HepG2 (cell line): ENCODE measurements around the gene ARID5B. TPM values are rescaled to one million over a fixed set of nuclear protein-coding genes. Genes with fewer than 3 reads are reported as not detected.

Experiments
- CREM ChIP-seq, 2 experiments: sonication (generic) in 1 of 2; formaldehyde crosslinking in 1 of 2; IDR thresholded peaks; 2 replicates each; pipeline versions ENCODE4 v1.4.0 to v1.6.1; 2016 to 2020; ENCODE audit warnings: antibody characterized with exemption in 1 of 2, mild to moderate bottlenecking in 1 of 2, missing genetic modification reagents in 1 of 2
- FOXJ3 ChIP-seq: sonication (generic); formaldehyde crosslinking; IDR thresholded peaks from 2 replicates; pipeline ENCODE4 v1.4.0; 2020; ENCODE audit warnings: missing genetic modification reagents, mild to moderate bottlenecking, borderline replicate concordance
- GATAD1 ChIP-seq: IDR thresholded peaks from 2 replicates; pipeline ENCODE4 v1.6.1; 2016; ENCODE audit warnings: missing genetic modification reagents, missing compliant biosample characterization
- MYC ChIP-seq: sonication (generic); formaldehyde crosslinking; IDR thresholded peaks from 2 replicates; pipeline ENCODE4 v1.9.0; 2021; ENCODE audit warnings: missing genetic modification reagents, borderline replicate concordance
- PRDM15 ChIP-seq: sonication (generic); formaldehyde crosslinking; IDR thresholded peaks from 2 replicates; pipeline ENCODE4 v1.4.0; 2020; ENCODE audit warnings: missing genetic modification reagents
- TEAD3 ChIP-seq: optimal IDR thresholded peaks from 2 replicates; pipeline ENCODE3; 2016; ENCODE audit warnings: borderline replicate concordance
- TIGD3 ChIP-seq: sonication (generic); formaldehyde crosslinking; IDR thresholded peaks from 2 replicates; pipeline ENCODE4 v1.5.1; 2020; ENCODE audit warnings: mild to moderate bottlenecking, missing genetic modification reagents, borderline replicate concordance
- ZMAT3 ChIP-seq: sonication (generic); formaldehyde crosslinking; conservative IDR thresholded peaks from 2 replicates; pipeline ENCODE4 v1.7.0; 2021; ENCODE audit warnings: missing genetic modification reagents
- ZNF570 ChIP-seq: sonication (generic); formaldehyde crosslinking; IDR thresholded peaks from 2 replicates; pipeline ENCODE4 v1.4.0; 2020; ENCODE audit warnings: mild to moderate bottlenecking, missing genetic modification reagents, borderline replicate concordance
- ZNF672 ChIP-seq: sonication (generic); formaldehyde crosslinking; IDR thresholded peaks from 2 replicates; pipeline ENCODE4 v1.8.1; 2022; ENCODE audit warnings: missing genetic modification reagents
- ZSCAN21 ChIP-seq: sonication (generic); formaldehyde crosslinking; IDR thresholded peaks from 2 replicates; pipeline ENCODE4 v1.8.0; 2022; ENCODE audit warnings: mild to moderate bottlenecking, missing genetic modification reagents, moderate library complexity, borderline replicate concordance
- polyA plus RNA-seq, 8 experiments: library from polyadenylated mRNA; depleted of rRNA in 3 of 8; stranded (reverse) in 7 of 8; unstranded in 1 of 8; fragments of >200 nt; fragmentation: Illumina TruSeq in 4 of 8; extraction: Trizol in 4 of 8; gene quantifications; 2 replicates each; pipeline versions ENCODE4 v1.2.1 to v1.2.3, GENCODE V29; 2011 to 2016; ENCODE audit warnings: low read depth in 4 of 8, missing spikeins in 1 of 8, mixed read lengths in 1 of 8; ENCODE audit not compliant: insufficient read depth in 1 of 8
- total RNA-seq, 5 experiments: library from RNA; depleted of rRNA; stranded (reverse); fragments of >200 nt; fragmentation: Illumina TruSeq; extraction: Trizol; gene quantifications; 2 replicates each; pipeline ENCODE4 v1.2.3, GENCODE V29; 2016; ENCODE audit warnings: low read depth in 1 of 5
- TF ChIP-seq, protein P1 (sequence below): sonication (generic); formaldehyde crosslinking; IDR thresholded peaks from 2 replicates; pipeline ENCODE4 v1.5.1; 2020; ENCODE audit warnings: missing genetic modification reagents, mild to moderate bottlenecking, borderline replicate concordance
- TF ChIP-seq, protein P2 (sequence below): sonication (generic); formaldehyde crosslinking; IDR thresholded peaks from 2 replicates; pipeline ENCODE4 v1.8.0; 2022; ENCODE audit warnings: mild to moderate bottlenecking, missing genetic modification reagents; ENCODE audit not compliant: insufficient replicate concordance
- TF ChIP-seq, protein P3 (sequence below): sonication (generic); formaldehyde crosslinking; IDR thresholded peaks from 2 replicates; pipeline ENCODE4 v1.4.0; 2020; ENCODE audit warnings: missing genetic modification reagents

The ARID5B gene
- total and polyA plus RNA-seq, 2 of the 13 experiments (the other 11 are each of a cell fraction or from before 2014, with no cell fraction given), result 6.2 to 21.1 TPM

- TF ChIP-seq, protein P1, sequence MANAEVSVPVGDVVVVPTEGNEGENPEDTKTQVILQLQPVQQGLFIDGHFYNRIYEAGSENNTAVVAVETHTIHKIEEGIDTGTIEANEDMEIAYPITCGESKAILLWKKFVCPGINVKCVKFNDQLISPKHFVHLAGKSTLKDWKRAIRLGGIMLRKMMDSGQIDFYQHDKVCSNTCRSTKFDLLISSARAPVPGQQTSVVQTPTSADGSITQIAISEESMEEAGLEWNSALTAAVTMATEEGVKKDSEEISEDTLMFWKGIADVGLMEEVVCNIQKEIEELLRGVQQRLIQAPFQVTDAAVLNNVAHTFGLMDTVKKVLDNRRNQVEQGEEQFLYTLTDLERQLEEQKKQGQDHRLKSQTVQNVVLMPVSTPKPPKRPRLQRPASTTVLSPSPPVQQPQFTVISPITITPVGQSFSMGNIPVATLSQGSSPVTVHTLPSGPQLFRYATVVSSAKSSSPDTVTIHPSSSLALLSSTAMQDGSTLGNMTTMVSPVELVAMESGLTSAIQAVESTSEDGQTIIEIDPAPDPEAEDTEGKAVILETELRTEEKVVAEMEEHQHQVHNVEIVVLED (CRISPR knock-in tag), result peak; percentile 50; the same call in 1 of the 2 replicates
- TF ChIP-seq TEAD3 (CRISPR knock-in tag), result peak; percentile 88
- peak; percentile 84; the same call in 1 of the 2 replicates for TF ChIP-seq FOXJ3 (CRISPR knock-in tag)
- TF ChIP-seq GATAD1 (CRISPR knock-in tag), result peak; percentile 65; the same call in 1 of the 2 replicates
- TF ChIP-seq ZSCAN21 (CRISPR knock-in tag), result peak; percentile 89; the same call in 1 of the 2 replicates
- peak; percentile 62 for TF ChIP-seq CREM (IDR thresholded peaks at IDR 0.05)
- TF ChIP-seq CREM (CRISPR knock-in tag; IDR thresholded peaks at IDR 0.05), result no peak
- TF ChIP-seq MYC (CRISPR knock-in tag), result peak; percentile 86
- peak; percentile 80; the same call in 1 of the 2 replicates for TF ChIP-seq ZMAT3 (CRISPR knock-in tag)
- TF ChIP-seq ZNF672 (CRISPR knock-in tag), result no peak
- TF ChIP-seq ZNF570 (CRISPR knock-in tag), result no peak
- TF ChIP-seq, protein P2, sequence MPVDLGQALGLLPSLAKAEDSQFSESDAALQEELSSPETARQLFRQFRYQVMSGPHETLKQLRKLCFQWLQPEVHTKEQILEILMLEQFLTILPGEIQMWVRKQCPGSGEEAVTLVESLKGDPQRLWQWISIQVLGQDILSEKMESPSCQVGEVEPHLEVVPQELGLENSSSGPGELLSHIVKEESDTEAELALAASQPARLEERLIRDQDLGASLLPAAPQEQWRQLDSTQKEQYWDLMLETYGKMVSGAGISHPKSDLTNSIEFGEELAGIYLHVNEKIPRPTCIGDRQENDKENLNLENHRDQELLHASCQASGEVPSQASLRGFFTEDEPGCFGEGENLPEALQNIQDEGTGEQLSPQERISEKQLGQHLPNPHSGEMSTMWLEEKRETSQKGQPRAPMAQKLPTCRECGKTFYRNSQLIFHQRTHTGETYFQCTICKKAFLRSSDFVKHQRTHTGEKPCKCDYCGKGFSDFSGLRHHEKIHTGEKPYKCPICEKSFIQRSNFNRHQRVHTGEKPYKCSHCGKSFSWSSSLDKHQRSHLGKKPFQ (CRISPR knock-in tag), result peak; percentile 74
- no peak for TF ChIP-seq TIGD3
- TF ChIP-seq, protein P3, sequence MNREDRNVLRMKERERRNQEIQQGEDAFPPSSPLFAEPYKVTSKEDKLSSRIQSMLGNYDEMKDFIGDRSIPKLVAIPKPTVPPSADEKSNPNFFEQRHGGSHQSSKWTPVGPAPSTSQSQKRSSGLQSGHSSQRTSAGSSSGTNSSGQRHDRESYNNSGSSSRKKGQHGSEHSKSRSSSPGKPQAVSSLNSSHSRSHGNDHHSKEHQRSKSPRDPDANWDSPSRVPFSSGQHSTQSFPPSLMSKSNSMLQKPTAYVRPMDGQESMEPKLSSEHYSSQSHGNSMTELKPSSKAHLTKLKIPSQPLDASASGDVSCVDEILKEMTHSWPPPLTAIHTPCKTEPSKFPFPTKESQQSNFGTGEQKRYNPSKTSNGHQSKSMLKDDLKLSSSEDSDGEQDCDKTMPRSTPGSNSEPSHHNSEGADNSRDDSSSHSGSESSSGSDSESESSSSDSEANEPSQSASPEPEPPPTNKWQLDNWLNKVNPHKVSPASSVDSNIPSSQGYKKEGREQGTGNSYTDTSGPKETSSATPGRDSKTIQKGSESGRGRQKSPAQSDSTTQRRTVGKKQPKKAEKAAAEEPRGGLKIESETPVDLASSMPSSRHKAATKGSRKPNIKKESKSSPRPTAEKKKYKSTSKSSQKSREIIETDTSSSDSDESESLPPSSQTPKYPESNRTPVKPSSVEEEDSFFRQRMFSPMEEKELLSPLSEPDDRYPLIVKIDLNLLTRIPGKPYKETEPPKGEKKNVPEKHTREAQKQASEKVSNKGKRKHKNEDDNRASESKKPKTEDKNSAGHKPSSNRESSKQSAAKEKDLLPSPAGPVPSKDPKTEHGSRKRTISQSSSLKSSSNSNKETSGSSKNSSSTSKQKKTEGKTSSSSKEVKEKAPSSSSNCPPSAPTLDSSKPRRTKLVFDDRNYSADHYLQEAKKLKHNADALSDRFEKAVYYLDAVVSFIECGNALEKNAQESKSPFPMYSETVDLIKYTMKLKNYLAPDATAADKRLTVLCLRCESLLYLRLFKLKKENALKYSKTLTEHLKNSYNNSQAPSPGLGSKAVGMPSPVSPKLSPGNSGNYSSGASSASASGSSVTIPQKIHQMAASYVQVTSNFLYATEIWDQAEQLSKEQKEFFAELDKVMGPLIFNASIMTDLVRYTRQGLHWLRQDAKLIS (CRISPR knock-in tag), result peak; percentile 80; the same call in 1 of the 2 replicates
- peak; percentile 45; the same call in 1 of the 2 replicates for TF ChIP-seq PRDM15 (CRISPR knock-in tag)
Observed at GRCh38 chr10:62048919-62049623, 147.6 kb downstream of the ARID5B start (continued).
